ENCODE results near the gene BLTP3B.

BLTP3B gene

DNA sequence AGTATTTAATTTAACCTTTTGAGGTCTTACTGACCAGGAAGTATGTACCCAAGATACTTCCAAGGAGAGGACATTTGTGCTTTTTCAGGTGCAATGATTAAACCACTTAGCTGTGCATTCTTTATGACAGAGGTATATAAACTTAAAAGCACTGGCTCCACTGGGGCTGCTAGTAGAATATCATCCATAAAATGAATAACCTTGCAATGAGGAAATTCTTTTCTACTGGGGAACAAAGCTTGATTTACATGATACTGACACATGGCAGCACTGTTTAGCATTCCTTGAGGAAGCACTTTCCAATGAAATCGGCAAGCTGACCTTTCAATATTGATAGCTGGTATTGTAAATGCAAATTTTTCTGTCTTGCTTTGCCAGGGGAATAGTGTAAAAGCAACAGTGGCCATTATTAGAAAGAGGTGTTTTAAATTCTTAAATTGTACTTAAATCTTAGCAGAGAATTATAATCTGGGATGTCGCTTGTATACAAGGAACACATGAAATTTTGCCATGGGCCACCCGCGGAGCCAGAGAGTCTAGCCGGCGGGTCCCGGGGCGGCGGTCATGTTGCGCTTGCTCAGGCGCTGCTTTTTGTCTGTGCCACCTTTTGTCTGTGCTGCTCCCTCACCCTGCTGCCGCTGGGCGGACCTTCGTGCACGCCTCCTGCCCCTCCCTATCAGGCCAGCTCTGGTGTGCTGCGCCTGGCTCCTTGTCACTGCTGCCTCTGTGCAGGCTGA, 20.9 kb upstream of the BLTP3B start:
- in situ Hi-C loops (cut with MboI; ENCODE audit: low sequenced_read_pairs): no loop called here

DNA sequence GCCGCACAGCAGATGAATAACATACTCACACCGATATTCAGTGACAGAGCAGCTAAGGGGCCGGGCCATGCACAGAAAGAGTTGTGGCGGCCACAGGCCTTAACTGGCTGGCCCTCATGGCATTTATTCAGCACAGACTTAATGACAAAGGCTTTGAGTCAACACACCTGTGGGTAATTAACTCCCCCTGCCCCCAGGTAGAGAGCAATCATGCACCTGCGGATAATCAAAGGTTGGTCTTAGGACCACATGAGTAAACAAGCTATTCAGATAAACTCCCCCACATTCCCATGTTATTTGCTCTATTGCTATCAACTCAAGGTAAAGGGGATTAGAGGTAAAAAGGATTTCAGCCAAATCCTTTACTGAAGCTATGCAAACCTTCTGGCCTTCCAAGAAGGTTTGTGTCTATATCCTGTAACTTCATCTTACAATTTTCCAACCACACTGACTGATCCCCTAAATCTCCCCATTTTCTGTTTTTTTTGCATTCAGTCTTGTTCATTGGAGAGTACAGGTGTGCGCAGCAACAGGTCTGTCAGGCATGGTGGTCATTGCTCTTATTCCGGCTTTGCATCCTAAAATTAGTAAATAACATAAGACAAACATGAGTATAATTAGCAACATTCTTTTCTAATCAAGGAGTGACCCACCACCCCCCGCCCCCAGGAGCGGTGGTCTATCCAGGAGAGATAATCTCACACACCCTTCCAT, 16.9 kb upstream of the BLTP3B start:
- in situ Hi-C loops (cut with MboI; ENCODE audit: low sequenced_read_pairs): no loop called here

DNA sequence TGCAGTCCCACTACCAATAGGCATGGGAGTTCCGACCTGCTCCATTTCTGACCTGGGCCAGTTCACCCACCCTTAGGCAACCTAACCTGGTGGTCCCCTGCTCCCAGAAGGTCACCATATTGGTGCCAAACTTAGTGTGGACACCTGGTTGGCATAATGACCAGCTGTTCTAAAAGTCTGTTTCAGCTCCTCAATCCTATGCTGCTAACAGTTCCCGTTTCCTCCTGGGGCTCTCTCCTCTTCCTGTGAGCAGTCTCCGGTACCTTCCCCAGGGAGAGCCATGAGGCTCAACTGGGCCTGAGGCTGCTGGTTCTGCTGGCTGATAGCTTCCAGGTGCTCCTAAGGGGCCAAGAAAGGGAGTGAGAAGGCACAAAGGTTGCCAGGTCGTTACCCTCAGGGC, 15.9 kb upstream of the BLTP3B start:
- in situ Hi-C loops (cut with MboI; ENCODE audit: low sequenced_read_pairs): no loop called here

DNA sequence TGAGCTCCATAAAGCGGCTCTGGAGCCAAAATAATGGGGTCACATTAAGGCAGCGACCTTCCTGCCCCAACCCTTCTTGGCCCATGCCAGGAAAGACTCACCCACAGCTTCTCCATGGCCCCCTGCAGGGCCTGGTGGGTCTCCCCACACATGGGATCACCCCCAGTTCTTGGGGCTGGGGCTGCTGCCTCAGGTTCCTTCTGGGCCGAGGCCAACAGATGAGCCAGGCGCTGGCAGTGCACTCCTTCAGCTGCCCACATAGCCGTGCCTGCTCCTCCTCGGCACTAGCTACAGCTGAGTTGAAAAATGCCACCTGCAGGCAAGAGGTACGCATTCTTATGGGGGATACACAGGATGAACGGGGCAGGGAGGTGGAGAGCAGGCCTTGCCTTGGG, 14.8 kb upstream of the BLTP3B start:
- in situ Hi-C loops (cut with MboI; ENCODE audit: low sequenced_read_pairs): no loop called here

DNA sequence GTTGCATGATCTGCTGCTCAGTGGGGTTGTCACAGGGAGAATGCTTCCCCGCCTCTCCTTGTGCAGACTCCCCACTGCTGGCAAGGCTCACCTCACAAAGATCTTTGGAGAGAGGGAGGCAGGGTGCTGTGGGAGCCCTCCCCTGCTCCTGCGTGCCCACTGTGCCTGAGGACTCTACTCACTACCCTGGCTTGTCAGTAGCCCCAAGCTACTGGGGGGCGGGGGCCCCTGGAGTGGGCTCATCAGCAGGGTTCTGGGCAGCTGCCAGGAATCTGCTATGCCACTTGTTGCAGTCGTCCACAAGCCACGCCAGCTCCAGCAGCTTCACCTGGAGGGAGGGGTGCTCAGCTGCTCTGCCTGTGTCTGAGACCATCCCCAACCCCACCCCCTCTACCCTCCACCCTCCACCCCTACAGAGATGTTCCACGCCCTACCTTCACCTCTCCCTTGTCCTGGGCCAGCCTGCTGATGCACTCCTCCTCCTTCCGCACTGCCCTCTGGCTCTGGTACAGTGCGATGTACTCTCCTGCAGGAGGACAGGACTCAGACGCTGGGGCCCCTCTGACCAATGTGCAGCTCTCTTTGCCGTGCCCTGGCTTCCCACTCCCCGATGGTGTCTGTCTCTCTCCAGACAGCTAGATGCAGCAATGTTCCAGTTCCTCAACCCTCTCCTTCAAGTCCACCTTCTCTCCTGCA, 14.2 kb upstream of the BLTP3B start:
- in situ Hi-C loops (cut with MboI; ENCODE audit: low sequenced_read_pairs): no loop called here

DNA sequence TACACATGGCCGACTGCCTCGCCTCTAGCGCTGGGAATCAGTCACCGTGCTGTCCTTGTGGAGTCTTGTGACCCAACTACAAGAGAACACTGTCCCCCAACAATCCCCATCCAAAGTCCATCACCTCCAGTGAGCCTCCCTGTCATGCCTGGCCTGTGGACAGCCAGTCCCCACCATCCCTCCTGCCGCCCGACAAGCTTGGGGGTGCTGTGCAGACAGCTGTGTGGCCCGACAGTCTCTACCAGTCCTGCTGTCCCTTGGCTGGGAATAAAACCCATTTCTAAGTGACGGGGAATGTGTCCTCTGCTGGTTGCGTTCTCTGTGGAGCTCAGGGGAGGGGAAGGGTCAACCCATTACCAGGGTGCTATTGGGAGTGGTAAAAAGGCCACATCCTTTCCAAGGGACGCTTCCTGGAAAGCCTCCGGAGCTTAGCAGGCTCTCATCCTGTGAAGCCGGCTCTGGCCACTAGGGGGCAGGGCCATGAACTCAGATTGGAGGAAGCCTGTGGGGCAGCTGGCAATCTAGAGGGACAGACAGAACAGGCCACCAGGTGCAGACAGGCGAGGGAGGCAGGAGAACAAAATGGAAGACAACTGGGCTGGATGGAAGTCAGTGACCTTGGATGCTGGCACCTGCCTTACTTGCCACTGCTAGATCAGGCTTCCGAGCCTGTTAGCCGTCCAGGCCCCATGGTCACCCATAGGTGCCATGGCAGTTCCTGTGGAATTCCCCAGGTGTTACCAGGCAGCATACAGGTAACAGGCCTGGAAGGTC, 12.0 kb upstream of the BLTP3B start:
- in situ Hi-C loops (cut with MboI; ENCODE audit: low sequenced_read_pairs): no loop called here

DNA sequence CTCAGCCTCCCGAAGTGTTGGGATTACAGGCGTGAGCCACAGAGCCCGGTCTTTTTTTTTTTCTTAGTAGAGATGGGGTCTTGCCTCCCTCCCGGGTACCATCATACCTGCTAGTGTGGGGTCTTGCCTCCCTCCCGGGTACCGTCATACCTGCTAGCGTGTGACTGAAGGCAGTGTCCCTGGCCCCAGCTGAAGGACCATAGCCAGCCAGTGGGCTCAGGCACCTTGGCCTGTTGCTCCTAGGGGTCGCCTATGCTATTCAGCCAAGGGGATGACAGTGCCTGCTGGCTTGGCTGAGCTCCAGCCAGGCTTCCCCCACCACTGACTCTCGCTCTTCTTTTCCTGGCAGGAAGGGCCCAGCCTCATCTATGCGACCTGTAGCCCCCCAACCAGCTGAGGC, 10.5 kb upstream of the BLTP3B start:
- in situ Hi-C loops (cut with MboI; ENCODE audit: low sequenced_read_pairs): no loop called here

DNA sequence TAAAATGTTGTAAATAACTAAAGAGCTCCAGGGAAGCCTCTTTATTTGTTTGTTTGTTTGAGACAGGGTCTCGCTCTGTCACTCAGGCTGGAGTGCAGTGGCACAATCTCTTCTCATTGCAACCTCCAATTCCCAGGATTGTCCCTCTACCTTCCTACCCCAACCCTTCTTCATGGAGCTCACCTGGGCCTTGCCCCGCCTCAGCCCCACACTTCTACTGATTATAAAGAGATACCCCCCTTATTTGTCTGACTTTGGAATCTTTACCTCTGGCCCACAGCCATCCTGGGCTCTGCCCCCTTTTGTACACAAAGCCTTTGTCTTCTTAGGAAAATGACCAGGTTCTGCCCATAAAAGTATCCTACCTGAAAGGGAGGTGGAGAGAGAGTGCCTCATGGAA, 9.1 kb upstream of the BLTP3B start:
- in situ Hi-C loops (cut with MboI; ENCODE audit: low sequenced_read_pairs): no loop called here

DNA sequence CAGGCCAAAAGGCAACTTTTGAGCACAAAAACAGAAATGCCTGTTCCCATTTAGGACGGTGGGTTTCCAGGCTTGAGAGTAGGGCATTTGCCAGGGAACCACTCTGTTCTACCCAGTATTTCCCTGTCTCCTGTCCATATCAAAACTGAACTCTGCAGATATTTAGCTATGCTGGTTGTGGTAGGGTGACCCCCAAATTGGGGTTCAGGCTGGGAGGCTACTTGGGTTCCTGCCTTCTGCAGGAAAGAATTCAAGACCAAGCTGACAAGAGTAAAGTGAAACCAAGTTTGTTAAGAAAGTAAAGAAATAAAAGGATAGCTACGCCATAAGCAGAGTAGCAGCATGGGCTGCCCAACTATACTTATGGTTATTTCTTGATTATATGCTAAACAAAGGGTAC, 3.6 kb upstream of the BLTP3B start:
- in situ Hi-C loops (cut with MboI; ENCODE audit: low sequenced_read_pairs): no loop called here

DNA sequence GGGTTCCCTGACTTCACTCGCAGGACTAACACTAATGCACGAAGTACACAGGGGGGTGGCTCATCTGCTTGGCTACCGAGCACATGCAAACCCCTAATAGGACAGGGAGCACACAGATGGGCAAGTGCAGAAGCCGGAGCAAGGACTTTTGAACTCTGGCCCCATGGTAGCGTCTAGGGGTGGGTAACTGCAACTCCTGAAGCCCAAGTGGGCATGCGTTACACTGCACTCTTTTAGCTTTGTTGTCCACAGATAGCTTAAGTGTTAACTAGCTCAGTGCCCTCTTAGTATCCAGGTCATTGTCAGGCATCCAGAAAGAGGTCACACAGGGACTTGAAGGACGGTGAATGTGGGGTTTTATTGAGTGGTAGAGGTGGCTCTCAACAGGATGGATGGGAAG, 3.0 kb upstream of the BLTP3B start:
- in situ Hi-C loops (cut with MboI; ENCODE audit: low sequenced_read_pairs): no loop called here

DNA sequence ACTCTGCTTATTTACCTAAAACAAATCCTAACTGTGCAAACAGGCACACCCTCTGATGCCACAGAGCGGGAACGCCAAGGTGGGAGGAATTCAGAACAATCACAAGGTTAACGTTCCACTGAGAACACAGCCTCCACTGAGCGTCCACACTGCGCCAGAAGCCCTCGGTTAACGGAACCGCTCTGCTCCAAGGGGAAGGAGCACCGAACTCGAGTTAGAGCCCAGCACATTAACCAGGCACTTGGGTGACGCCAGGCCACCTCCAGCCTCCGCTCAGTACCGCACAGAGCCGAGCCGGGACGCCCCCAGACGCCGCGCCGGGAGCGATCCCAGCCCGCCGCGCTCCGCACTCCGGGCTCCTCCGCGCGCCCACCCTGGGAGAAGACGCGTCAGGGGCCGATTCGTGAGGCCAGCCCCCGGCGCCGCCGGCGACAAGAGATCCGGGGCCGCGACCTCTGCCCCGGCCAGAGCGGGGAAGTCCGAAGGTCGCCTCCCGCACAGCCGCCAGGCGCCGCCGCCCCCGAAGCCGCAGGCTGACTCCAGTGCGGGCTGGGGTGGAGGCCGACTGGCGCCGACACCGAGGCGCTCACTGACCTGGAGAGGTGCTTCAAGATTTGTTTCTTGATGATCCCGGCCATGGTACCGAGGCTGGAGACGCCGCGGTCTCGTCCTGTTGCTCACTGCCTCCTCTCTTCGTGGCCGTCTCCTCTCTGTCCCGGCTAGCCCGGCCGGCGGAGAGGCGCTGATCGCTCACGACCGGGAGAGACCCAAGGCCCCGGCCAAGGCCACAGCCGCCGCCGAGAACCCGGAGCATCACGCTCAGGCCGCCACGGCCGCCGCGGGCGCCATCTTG, 450 bp downstream of the BLTP3B start:
- in situ Hi-C loops (cut with MboI; ENCODE audit: low sequenced_read_pairs): no loop called here

DNA sequence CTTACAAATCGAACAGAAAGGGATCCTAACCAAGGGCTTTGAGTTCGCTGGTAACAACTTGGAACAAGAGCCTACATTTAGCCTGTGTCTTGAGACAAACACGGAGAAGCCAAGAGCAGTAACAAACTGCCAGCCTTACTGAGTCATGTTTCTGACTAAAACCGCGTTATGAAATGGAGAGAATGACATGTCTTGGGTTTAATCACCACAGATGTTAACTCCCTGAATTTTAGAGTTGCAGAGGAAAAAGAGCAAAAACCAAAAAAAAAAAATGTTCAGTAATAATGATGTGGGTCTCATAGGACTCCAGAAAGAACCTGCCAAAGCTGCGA, 1.0 kb downstream of the BLTP3B start:
- in situ Hi-C loops (cut with MboI; ENCODE audit: low sequenced_read_pairs): no loop called here

DNA sequence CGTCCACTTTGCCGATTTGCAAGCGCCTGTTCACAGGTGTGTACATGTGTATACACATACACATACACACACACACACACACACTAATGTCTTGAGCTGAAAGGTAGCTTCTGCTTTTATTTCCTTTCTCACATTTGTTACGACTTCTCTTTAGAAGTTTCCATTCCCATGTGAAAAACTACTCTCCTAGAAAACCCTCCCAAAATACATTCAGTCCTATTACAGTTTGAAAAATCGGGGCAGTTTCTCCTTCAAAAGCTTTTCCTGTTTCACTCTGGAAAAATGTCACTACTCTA, 3.9 kb downstream of the BLTP3B start:
- in situ Hi-C loops (cut with MboI; ENCODE audit: low sequenced_read_pairs): no loop called here

DNA sequence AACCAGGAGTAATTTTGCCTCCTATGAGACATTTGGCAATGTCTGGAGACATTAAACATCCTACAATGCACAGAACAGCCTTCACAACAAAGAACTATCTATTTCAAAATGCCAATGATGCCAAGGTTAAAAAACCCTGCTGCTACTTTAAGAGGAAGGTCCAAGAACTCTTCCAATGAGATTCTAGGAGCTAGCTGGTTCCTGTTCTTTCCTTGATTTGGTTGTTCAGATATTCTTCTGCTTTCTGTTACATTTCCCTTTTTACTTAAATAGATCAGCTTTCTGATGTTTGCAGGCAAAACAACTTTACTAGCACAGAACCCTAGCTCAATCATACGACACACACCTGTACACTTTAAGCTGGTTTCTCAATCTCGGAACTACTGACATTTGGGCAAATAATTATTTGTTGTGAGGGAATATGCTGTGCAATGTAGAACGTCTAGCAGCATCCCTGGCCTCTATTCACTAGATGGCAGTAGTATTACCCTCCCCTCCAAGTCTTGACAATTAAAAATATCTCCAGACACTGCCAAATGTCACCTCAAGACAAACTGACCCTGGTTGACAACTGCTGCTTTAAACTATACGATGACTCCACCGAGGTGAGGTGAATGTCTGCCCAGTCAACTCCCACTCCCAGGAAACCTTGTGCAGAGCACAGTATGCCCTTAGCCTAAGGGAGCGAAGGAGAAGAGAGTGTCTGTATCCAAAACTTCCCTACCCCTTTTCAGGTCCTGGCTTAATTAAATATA, 4.4 kb downstream of the BLTP3B start:
- in situ Hi-C loops (cut with MboI; ENCODE audit: low sequenced_read_pairs): no loop called here

DNA sequence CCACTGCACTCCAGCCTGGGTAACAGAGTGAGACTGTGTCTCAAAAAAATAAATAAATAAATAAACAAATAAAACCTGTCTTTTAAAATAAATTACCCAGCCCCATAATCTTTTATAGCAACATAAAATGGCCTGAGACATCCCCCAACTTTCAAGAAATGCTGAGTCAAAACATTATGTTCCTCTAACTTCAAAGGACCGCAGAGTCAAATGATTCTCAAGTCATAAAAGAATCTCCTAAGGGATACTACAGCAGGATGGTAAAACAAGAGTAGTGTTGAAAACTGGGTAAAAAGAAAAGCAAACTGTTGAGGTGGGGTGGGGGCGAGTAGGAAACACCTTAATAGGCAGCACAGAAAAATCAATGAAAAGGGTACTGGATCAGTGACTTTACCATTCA, 9.5 kb downstream of the BLTP3B start:
- in situ Hi-C loops (cut with MboI; ENCODE audit: low sequenced_read_pairs): no loop called here

DNA sequence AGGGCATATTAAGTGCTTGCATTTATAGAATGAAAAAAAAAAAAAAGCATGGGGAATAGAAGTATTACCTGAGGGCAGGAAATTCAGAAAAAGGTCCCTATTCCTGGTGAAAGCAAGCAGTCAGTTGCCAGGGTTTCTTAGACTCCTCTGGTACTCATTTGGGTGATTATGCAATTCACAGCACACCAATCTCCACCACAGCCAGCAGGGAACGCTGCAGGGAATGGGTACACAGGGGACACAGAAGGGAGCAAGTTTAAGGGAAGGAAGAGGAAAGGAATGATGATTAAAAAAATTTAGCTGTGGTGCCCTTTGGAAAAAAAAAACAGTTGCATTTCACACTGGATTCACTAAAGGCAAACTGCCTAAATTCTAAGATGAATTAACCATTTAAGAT, 14.2 kb downstream of the BLTP3B start:
- in situ Hi-C loops (cut with MboI; ENCODE audit: low sequenced_read_pairs): no loop called here

DNA sequence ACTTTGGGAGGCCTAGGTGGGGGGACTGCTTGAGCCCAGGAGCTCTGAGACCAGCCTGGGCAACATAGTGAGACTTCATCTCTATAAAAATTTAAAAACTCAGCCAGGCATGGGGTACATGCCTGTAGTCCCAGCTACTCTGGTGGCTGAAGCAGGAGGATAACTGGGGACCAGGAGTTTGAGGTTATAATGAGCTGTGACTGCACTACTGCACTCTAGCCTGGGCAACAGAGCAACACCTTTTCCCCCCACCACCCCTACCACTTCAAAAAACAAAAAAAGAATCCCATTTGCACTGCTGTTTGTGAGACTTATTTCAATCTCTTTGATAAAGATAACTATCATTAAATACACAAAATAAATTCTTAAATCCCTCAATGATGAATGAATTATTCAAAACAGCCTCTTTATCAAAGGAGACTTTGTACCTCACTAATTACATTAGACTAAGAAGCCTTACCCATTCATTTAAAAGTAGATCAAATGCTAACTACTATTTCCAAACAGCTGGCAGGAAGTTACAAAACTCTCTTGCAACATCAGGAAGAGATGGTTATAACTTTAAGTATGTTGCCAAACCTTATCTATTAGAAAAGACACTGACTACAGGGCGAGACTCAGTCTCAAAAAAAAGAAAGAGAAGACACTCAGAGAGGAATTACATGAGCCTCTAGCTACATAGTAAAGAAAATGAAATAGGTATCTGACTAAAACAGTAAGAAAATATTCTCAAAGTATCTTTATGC, 14.7 kb downstream of the BLTP3B start:
- in situ Hi-C loops (cut with MboI; ENCODE audit: low sequenced_read_pairs): no loop called here

DNA sequence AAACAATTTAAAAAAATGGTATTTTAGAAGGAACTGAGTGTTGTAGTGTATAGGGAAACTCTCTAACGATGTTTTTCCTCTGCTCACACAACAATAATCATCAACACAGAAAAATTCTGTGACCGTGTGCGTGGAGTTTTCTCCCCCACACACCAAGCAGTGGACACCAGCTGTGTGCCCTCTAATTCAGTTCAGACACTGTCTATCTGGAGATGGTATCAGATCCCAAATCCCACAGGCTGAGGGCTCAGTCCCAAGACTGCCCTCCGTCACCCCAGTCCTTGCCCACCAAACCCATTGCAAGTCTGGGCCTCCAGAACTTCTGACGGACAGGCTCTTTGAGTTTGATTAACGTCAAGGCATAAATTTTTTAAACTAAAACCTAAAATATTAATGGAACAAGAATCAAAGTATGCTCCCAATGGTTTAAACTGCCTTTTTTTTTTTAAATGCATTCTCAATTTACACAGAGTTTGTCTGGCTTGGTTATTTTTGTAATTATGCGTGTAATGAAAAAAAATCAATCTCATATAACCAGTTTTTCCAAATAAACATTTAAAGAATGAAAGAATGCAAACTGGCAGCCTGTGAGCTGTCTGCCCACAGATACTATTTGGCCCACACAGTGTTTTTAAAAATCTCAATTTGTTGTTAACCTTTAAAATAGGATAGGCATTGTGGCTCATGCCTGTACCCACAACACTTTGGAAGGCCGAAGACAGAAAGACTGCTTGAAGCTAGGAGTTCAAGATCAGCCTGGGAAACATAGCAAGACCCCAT, 19.2 kb downstream of the BLTP3B start:
- in situ Hi-C loops (cut with MboI; ENCODE audit: low sequenced_read_pairs): no loop called here

DNA sequence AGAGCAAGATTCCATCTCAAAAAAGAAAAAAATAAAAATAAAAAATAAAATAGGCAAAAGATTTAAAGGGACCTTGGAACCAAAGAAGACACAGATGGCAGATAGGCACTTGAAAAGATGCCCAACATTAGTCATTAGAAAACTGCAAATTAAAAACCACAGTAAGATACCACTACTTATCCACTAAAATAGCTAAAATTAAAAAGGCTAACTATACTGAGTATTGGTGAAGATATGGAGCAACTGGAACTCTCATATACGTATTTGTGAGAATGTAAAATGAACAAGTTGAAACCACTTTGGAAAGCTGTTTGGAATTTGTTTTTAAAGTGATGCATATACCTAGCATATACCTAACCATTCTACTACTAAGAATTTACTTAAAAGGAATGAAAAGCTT, 22.3 kb downstream of the BLTP3B start:
- in situ Hi-C loops (cut with MboI; ENCODE audit: low sequenced_read_pairs): no loop called here
